Stimulated activated CD8-positive, alpha-beta memory T cell treated with anti-CD3 and anti-CD28 coated beads, Interleukin-2, amount 100 ng/mL, for 1 hour (primary cell): ENCODE data around the gene AP1M1.
"Not testable (repeated sequence)": the region's sequence is repeated elsewhere in the genome, so short reads cannot be mapped to it uniquely, and the experiment has no call there.

ENCODE experiments used
- DNase-seq, 2 donors: peaks; one replicate each; pipeline ENCODE4 v3.0.0-alpha.2; 2020; ENCODE audit warnings: low read depth in 2 of 2

The AP1M1 gene

DNA sequence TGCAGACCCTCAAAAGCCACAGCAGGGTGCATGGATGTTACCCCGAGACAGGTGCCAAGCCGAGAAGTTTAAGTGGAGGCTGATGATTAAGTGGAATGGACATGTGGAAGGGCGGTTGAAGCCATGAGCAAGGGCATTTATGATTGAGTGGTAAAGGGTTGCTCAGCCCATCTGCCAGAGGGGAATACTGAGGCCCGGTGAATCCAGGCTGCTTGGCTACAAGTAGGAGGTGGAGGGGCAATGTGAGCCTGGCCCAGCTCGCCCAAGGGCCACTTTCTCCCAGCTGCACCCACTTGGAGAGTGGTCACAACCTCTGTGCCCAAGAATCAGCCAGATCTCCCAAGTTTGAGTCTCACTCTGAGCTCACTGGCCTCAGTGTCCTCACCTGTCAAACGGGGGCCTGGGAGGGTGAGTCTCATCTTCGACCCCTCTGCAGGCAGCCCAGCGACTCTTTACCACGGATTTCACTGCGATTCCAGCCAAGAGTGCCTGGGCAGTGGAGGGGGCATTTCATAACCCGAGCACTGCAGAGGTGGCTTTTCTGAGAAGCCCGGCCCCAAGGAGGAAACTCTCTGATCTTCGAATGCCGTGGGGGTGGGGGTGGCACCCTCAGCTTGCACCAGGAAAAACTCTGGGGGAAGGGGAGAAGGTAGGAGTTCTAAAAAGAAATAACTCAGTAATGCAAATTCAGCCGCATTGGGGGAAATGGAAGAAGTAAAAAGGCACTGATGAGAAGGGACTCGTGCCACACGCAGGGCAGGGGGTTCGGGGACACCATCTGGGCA is 64.1 kb downstream of the AP1M1 start:
- DNase-seq: no peak

DNA sequence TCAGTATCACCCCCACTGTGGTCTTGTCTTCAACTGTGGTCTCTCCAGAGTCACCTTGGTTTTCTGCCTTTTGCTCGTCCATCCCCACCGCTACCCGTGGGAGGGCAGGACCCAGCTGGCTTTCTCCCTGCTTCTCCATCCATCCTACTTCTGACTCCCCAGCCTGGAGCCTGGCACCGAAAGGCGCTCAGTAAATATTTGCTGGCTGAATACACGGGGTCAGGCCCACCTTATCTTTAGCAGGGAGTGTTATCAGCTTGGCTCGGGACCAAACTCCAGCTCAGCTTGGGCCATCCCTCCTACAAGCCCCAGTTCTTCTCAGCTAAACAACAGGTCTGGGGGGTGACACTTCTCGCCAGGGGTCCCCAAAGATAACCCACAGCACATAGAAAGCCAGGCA is 64.9 kb downstream of the AP1M1 start:
- no peak for DNase-seq

DNA sequence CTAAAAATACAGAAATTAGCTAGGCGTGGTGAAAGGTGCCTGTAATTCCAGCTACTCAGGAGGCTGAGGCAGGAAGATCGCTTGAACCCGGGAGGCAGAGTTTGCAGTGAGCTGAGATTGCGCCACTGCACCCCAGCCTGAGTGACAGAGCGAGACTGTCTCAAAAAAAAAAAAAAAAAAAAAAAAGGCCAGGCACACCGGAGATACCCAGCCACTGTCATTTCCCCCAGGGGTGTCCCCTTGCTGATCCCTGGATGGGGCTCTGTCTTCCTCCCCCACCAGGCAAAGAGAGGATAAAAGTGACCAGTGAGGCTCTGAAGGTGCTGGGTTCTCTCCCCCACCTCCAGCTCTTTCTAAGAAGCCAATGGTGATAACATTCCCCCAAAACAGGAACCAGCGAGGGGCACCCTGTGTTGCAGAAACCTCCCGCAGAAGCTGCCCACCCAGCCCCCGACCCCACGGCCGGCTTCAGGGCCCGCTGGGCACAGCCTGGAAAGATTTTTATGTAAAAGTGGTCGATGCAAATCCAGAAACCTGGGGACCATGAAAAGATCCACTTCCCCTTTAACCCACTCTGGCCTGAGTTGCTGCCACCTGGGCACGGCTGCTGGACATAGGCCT is 65.5 kb downstream of the AP1M1 start:
- DNase-seq: no peak

DNA sequence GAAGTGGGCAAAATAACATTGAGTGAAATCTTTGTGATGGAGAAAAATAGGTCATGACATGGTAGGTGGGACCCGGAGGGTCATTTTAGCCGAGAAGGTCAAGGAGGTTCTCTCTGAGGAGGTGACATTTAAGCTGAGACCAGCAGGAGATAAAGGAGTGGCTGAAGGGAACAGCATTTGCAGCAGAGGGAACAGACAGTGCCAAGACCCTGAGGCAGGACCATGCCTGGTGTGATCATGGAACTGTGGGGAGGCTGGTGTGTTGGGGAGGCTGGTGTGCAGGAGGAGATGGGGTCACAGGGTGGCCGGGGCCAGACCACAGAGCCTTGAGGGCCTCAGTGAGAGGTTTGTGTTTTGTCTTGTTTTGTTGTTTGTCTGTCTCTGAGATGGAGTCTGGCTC is 67.5 kb downstream of the AP1M1 start:
- DNase-seq: no peak

DNA sequence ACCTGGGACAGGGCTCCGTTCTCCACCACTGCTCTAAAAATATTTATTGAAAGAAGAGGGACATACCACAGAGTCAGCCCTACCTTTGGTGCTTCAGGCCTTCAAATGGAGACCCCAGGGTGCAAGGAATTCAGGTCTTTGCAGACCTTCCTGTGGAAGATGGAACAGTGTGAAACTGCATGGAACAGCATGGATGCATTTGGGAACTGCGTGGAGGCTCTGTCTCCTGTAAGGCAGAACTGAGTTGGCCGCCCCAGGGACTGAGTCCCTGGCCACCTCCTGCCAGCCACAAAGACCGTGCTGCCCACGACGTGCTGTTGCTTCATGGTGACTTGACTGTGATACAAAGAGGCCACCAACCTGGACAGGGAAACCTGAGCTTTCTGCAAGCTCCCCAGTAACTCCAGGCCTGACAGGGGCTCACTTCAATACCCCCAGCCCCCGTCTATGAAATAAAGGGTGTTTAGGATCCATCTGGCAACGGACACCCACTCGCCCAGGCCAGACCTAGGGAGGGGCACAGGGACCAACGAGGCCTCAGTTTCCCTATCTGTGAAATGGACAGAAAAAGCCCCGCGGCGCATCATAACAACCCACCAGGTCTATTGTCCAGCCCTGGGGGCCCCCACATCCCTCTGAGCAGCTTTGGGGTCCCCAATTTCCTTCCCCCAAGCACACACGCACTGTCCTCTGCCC is 68.3 kb downstream of the AP1M1 start:
- no peak for DNase-seq

DNA sequence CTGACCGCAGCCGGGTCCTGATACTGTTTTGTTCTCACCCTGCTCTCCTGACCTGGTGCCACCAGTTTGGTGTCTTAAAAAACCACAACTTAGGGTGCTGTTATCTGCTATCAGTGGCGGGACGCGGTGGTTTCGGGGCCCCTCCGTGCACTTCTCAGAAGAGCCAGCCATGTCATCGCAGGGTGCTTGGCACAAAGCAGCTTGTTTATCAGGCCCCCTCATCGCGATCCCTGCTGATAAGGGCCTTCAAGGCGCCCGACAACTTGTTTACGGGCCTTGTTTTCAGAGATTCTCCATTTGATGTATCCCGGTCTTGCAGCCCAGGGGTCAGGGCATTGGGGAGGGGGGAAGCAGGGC is 68.9 kb downstream of the AP1M1 start:
- peak; percentile 20 to 55 for DNase-seq

DNA sequence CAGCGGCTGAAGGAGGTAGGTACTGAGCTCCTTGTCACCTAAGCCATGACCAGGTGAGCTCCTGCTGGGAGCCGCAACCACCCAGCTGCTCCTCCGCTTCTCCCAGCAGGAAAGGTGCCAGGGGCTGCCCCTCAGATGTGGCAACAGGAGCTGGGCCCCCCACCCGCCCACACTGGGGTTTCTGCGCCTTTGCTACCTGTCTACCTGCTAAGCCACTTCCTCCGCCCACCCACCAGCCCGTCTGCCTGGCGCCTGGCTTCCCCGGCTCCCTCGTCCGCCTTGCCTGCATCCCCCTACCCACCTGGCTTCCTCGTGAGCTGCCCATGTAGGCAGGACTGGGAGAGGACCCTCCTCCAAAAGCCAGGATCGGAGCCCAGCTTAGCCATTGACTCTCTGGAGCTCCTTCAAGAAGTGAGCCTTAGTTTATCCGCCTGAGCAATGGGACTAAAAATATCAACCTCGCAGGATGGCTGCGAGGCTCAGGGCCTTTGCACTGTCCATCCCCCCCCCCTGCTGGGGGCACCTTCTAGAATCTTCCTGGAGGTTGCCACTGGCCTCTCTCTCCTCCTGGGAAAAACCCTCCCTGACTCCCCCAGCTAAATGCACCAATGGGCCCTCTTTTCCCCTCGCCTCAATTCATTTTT is 71.1 kb downstream of the AP1M1 start:
- DNase-seq: no peak

DNA sequence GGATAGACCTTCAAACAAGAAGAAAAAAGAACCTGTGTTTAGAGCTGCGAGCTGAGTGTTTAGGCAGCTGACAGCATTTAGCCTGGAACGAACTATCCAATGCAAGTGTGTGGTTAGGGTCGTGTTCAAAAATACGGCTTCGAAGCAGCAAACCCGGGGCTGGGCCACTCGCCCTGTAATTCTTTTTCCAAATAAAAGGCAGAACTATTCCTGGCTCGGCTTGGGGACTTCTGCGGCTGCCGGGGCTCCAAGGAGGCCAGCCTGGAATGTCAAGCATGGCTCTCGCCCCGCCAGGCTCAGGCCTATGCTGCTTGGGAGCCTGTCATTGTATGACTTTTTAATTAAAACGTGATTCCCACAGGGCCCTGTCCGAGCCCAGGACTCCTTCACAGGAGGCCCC is 75.2 kb downstream of the AP1M1 start:
- DNase-seq: no peak

DNA sequence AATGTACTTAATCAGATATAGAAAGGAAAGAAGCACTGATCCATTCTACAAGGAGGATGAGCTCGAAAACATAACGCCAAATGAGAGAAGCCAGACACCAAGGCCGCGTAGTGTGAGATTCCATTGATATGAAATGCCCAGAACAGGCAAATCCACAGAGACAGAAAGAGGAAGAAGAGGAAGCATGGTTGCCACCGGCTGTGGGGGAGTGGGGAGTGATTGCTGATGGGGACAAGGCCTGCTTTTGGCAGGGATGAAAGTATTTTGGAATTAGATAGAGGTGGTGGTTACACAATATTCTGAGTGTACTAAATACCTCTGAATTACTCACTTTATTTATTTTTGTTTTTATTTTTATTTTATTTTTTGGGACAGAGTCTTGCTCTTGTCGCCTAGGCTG is 76.7 kb downstream of the AP1M1 start:
- no peak for DNase-seq

DNA sequence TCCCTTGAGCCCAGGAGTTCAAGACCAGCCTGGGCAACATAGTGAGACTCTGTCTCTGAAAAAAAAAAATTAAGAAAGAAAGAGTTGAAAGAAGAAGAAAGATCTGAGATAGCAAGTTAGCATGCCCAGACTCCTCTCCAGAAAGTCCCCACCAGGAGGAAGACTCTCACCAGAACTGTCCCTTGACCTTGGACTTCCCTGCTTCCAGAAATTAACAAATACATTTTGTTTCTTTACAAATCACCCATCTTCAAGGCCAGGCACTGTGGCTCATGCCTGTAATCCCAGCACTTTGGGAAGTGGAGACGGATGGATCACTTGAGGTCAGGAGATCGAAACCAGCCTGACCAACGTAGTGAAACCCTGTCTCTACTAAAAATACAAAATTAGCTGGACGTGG is 82.6 kb downstream of the AP1M1 start:
- DNase-seq: no peak

DNA sequence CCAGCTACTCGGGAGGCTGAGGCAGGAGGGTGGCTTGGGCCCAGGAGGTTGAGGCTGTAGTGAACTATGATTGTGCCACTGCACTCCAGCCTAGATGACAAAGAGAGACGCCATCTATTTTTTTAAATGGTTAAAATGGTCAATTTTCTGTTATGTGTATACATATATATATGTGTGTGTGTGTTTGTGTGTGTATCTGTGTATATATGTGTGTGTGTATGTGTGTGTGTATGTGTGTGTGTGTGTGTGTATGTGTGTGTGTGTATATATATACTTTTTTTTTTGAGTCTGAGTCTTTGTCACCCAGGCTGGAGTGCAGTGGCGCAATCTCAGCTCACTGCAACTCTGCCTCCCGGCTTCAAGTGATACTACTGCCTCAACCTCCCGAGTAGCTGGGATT is 84.0 kb downstream of the AP1M1 start:
- DNase-seq: no peak

DNA sequence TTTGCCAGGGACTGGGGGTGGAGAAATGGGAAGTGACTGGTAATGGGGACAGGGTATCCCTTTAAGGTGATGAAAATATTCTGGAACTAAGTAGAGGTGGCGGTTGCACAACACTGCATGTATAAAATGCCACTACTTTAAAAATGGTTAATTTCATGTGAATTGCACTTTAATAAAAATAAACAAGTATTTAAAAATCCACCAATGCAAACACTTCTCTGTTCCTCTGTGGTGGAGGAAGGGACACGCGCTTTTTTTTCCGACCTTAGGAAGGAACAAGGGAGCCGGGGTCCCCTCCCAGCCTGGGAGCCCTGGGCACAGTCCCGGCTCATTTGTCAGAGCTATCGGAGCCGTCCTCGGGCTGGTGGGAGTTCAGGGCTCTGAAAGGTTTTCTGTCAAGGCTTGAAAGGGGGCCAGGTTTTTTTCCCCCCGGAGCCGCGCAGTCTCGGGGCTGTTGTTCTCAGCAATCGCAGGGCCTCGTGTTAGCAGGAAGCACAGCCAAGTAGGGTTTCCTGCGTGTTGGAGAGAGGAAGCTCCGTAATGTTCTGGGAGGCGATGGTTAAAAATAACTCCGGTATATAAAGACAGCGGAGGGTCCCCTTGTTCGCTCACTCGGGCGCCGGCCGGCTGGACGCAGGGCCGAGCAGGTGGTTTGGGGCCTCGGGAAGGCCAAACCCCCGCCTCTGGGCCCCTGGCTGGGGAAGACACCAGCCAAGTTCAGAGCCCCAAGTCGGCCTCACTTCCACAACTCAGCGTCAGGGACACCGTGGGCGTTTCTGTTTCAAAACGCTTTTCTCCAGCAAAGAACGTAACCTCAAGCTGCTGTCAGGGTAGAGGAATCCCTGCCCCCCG is 85.7 kb downstream of the AP1M1 start:
- DNase-seq: peak in 1 of 2 donors; percentile 20

DNA sequence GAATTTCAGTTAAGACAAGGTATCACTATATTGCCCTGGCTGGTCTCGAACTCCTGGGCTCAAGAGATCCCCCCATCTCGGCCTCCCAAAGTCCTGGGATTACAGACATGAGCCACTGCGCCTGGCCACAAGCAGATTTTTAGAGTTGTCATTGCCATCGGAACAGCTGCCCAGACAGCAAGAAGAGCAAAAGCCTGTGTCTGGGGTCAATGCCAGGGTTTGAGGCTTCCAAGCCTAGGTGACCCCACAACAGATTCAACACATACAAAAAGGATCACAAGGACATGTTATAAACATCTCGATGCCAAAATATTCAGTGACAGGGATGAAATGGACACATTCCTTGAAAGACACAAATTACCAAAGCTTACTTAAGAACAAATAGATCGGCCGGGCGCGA is 86.8 kb downstream of the AP1M1 start:
- DNase-seq: no peak

DNA sequence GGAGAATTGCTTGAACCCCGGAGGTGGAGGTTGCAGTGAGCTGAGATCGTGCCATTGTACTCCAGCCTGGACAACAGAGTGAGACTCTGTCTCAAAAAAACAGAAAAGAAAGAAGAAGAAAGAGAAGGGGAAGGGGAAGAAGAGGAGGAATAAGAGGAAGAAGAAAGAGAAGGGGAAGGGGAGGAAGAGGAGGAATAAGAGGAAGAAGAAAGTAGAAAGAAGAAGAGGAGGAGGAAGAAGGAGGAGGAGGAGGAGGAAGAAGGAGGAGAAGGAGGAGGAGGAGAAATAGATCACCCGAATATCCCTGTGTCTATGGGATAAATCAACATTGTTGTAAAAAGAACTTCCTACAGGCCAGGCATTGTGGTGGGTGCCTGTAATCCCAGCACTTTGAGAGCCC is 87.4 kb downstream of the AP1M1 start:
- DNase-seq: not testable (repeated sequence)

DNA sequence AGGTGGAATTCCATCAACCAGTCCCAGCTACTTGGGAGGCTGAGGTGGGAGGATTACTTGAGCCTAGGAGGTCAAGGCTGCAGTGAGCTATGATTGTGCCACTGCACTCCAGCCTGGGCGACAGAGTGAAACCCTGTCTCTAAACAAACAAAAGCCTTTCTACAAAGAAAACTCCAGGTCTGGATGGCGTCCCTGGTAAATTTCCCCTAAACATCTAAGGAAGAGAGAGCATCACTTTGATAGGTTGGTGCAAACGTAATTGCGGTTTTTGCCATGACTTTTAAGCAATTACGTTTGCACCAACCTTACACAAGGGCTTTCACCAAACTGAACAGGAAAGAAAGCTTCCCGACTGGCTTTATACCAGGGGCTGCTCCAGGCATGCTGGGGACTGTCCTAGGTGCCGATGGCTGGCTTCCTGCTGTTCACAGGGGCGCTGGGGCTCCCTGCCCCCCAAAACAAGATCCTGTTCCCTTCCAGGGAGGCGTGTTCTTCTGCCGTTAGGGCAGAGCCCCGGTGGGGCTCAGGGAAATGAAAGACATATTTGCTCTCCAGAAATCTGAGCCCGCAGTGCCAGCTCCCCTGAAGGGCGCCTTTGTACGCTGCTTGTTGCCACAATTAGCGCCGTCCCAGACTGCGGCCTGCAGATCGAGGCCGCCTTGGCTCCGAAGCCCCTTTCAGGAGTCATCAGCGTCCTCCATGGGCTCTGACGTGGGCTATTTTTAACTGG is 88.2 kb downstream of the AP1M1 start:
- no peak for DNase-seq

DNA sequence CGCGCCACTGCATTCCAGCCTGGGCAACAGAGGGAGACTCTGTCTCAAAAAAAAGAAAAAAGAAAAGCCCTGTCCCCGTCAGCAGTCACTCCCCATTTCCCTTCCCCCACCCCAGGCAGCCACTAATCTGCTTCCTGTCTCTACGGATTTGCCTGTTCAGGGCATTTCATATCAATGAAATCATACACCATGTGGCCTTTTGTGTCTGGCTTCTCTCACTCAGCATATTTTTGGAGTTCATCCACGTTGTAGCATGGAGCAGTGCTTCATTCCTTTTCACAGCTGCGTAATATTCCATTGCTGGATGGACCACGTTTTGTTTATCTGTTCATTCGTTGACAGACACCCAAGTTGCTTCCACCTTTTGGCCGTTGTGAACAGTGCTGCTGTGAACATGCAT is 90.8 kb downstream of the AP1M1 start:
- DNase-seq: no peak

DNA sequence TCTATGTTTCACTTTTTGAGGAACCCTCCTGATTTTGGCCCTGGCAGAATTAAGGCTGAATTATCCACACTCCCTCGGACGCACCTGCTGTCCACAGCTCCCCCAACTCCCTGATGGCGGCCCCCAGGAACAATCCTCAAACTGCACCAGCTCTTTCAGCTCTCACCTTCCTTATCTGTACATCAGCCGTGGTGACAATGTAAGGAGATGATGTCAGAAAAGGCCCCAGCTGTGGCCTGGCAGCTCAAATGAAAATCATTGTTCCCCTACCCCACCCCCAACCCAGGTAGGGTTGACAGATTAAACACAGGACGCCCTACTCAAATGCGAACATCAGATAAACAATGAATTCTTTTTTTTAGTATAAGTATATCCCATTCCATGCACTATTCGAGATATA is 91.9 kb downstream of the AP1M1 start:
- DNase-seq: no peak

DNA sequence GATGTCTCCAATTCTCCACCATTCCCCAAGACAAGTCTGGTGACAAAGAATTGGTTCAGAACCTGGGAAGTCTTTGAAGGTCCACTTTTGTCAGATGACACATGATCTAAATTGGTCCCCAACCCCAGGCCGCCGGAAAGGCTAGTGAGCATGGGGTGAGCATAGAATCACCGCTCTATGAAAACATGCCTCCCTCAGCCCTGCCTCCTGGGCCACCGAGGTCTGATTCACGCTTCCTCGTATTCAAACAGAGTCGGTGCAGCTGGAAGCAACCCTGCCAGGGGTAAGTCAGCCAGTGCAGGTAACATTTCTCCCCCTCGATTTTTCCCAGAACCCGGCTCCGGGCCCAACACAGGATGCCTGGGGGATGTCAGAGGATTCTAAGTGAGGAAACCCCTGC is 93.0 kb downstream of the AP1M1 start:
- no peak for DNase-seq

DNA sequence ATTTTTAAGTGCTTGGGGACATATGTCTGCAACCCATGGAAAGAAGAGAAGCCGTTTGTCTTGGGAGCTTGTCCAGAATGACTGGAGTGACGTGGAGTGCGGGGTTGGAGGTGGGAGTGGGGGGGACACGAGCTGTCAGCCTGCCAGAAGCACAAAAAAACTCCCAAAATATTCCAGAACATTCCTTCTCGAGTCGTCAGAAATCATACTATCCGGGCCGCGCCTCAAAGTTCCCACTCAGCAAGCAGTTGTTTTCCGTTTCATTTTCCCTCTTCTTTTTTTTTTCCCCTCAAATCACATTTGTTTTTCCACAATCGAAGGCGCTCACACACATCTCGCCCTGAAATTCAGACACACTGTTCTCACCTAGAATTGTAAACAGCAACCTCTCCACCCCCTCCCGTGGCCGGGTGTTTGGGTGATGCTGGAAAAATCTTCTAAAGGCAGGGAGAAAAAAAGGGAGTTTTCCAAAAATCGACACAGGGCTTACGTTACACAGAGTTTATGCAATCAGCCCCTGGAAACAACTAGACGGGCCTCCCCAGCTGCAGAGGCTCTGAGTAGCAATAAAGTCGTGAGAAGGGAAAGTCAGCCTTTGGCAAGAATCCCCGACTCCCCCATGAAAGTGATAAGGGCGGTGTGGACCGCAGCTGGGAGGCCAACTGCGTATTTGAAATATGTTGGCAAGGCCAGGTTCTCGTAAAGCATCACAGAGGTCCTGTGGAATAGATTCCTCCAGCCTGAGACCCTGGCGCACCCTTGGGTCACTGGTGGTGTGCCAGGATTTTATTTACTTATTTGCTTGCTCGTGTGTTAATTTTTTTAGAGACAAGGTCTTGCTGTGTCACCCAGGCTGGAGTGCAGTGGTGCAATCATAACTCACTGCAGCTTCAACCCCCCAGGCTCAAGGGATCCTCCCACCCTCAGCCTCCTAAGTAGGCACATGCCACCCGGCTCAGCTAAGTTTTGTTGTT is 95.7 kb downstream of the AP1M1 start:
- no peak for DNase-seq

DNA sequence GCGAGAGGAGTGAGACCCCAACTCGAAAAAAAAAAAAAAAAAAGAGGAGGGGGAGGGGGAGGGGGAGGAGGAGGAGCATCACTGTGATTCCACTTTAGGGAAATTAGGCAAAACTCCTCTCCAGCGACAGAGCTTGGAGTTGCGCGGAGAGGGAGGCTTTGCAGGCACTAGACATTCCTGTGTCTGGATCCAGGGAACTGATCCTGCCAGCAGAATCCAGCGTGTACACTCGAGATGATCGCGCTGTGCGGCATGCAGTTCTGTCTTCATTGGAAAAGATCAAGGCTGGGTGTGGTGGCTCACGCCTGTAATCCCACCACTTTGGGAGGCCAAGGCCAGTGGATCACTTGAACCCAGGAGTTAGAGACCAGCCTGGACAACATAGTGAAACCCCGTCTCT is 97.3 kb downstream of the AP1M1 start:
- no peak for DNase-seq
